Retinal pigment epithelial cell (primary cell): ENCODE data around the gene PPP3R1.

Experiments used
- DNase-seq: peaks from one replicate; pipeline ENCODE4 v3.0.0-alpha.2; 2010; ENCODE audit warnings: low read depth
- H3K4me3 ChIP-seq: 2 replicates; pipeline ENCODE4 v1.5.1; 2011; ENCODE audit warnings: mild to moderate bottlenecking, low read length, control low read depth, moderate library complexity
- TF ChIP-seq, protein P1 (sequence below): conservative IDR thresholded peaks from 2 replicates; pipeline ENCODE4 v1.5.1; 2011; ENCODE audit warnings: low read depth, low read length, control low read depth, inconsistent platforms

PPP3R1 gene

GRCh38 chr2:68250652-68251186, 1.6 kb downstream of the PPP3R1 start:
- TF ChIP-seq, protein P1, sequence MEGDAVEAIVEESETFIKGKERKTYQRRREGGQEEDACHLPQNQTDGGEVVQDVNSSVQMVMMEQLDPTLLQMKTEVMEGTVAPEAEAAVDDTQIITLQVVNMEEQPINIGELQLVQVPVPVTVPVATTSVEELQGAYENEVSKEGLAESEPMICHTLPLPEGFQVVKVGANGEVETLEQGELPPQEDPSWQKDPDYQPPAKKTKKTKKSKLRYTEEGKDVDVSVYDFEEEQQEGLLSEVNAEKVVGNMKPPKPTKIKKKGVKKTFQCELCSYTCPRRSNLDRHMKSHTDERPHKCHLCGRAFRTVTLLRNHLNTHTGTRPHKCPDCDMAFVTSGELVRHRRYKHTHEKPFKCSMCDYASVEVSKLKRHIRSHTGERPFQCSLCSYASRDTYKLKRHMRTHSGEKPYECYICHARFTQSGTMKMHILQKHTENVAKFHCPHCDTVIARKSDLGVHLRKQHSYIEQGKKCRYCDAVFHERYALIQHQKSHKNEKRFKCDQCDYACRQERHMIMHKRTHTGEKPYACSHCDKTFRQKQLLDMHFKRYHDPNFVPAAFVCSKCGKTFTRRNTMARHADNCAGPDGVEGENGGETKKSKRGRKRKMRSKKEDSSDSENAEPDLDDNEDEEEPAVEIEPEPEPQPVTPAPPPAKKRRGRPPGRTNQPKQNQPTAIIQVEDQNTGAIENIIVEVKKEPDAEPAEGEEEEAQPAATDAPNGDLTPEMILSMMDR, result no peak
- DNase-seq, result no peak
- peak overlapping the region; percentile 88 for H3K4me3 ChIP-seq

DNA sequence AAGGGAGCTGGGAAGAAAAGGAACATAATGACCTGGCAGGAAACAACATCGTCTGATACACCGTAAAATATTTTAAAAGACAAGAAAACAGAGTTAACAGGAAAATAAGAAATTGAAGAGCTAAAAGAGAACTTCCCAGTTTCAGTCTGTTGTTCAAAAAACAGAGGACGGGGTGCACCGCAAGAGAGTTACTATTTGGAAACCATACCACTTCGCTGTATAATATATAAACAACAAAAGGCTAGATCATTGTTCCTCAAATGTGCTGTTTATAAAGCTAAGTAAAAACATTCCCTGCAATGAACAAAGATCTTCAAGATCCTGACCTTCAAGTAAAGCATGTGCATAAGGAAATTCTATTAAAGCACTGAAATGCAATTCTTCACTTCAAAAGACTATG, 2.1 kb downstream of the PPP3R1 start:
- no peak for DNase-seq
- H3K4me3 ChIP-seq, result peak overlapping the region; percentile 88
- TF ChIP-seq, protein P1, result no peak

GRCh38 chr2:68248806-68249205, 3.5 kb downstream of the PPP3R1 start:
- DNase-seq, result no peak
- TF ChIP-seq, protein P1, result no peak
- H3K4me3 ChIP-seq, result no peak overlapping the region

GRCh38 chr2:68248361-68248760, 4.0 kb downstream of the PPP3R1 start:
- no peak for DNase-seq
- TF ChIP-seq, protein P1, result no peak
- H3K4me3 ChIP-seq, result no peak overlapping the region

DNA sequence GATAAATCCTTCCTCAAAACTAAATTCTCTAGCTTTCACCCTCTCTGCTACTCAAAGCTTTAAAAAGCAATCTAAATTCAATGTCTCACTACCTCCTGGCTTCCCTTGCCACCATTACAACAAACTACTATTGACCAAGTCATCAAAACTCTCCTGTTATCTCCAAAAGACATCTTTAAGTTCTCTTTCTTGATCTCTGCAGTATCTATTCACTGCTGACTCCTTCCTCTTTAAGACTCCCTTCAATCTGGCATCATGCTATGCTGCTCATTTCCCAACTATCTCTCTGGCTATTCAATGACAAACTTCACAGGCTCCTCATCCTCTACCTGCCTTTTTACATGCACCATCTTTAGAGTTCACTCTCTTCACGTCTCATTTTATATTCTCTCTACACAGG, 5.9 kb downstream of the PPP3R1 start:
- TF ChIP-seq, protein P1, result no peak
- no peak for DNase-seq
- no peak overlapping the region for H3K4me3 ChIP-seq

DNA sequence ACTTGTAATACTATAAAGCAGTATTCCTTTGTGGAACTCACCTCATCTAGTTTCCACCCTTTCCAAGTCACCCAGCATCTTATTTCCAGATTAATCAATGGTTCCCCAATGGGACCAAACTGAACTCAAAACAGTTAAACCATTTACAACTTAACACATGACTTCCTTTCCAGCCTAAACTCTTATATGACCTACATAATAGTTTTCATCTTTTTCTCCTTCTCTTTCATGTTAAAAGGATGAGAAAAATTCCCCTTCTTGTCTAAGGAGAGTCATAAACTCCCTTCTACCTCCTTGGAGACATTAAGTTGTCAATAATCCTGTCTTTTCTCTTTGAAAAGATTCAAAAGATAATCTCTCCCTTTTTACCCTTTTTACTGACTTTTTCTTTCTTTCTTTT, 6.7 kb downstream of the PPP3R1 start:
- no peak for DNase-seq
- TF ChIP-seq, protein P1, result no peak
- no peak overlapping the region for H3K4me3 ChIP-seq

DNA sequence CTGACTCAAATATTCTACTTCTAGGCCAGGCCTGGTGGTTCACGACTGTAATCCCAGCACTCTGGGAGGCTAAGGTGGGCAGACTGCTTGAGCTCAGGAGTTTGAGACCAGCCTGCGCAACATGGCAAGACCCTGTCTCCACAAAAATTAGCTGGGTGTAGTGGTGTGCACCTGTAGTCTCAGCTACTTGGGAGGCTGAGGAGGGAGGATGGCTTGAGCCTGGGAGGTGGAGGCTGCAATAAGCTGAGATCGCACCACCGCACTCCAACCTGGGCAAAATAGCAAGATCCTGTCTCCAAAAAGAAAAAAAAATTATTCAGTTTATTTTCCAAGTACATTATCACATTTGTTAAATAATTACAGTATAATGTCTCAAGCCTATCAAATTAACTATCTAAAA, 7.3 kb downstream of the PPP3R1 start:
- DNase-seq, result no peak
- no peak overlapping the region for H3K4me3 ChIP-seq
- TF ChIP-seq, protein P1, result no peak
